ENCODE measurements around the gene CFH.
"Not testable (repeated sequence)": the region's sequence is repeated elsewhere in the genome, so short reads cannot be mapped to it uniquely, and the experiment has no call there.

Gene CFH

GRCh38 chr1:196667131-196667530, 15.3 kb downstream of the CFH start:
- no peak for DNase-seq (ENCODE audit: low read depth, low spot score)

GRCh38 chr1:196669051-196669450, 17.2 kb downstream of the CFH start:
- DNase-seq (ENCODE audit: low read depth, low spot score) = no peak

- no peak for DNase-seq (ENCODE audit: low read depth, low spot score)
Observed at GRCh38 chr1:196669693-196670092, 17.9 kb downstream of the CFH start.

- DNase-seq (ENCODE audit: low read depth, low spot score) = no peak
Observed at GRCh38 chr1:196674908-196675307, 23.1 kb downstream of the CFH start.

- no peak for DNase-seq (ENCODE audit: low read depth, low spot score)
Observed at GRCh38 chr1:196677781-196678509, 26.1 kb downstream of the CFH start.

GRCh38 chr1:196678510-196678884, 26.7 kb downstream of the CFH start:
- no peak for DNase-seq (ENCODE audit: low read depth, low spot score)

GRCh38 chr1:196680107-196680506, 28.3 kb downstream of the CFH start:
- DNase-seq (ENCODE audit: low read depth, low spot score) = no peak

- no peak for DNase-seq (ENCODE audit: low read depth, low spot score)
Observed at GRCh38 chr1:196684476-196684875, 32.6 kb downstream of the CFH start.

- DNase-seq (ENCODE audit: low read depth, low spot score) = no peak
Observed at GRCh38 chr1:196685506-196685905, 33.7 kb downstream of the CFH start.

GRCh38 chr1:196689001-196689400, 37.2 kb downstream of the CFH start:
- DNase-seq (ENCODE audit: low read depth, low spot score) = no peak

- no peak for DNase-seq (ENCODE audit: low read depth, low spot score)
Observed at GRCh38 chr1:196690582-196690981, 38.7 kb downstream of the CFH start.

- no peak for DNase-seq (ENCODE audit: low read depth, low spot score)
Observed at GRCh38 chr1:196698993-196699392, 47.1 kb downstream of the CFH start.

GRCh38 chr1:196701144-196701543, 49.3 kb downstream of the CFH start:
- no peak for DNase-seq (ENCODE audit: low read depth, low spot score)

- DNase-seq (ENCODE audit: low read depth, low spot score) = not testable (repeated sequence)
Observed at GRCh38 chr1:196709892-196710291, 58.0 kb downstream of the CFH start.

- no peak for DNase-seq (ENCODE audit: low read depth, low spot score)
Observed at GRCh38 chr1:196717868-196718267, 66.0 kb downstream of the CFH start.

GRCh38 chr1:196723325-196724185, 71.7 kb downstream of the CFH start:
- peak; percentile 59 for DNase-seq (ENCODE audit: low read depth, low spot score)

GRCh38 chr1:196732526-196732925, 80.7 kb downstream of the CFH start:
- DNase-seq (ENCODE audit: low read depth, low spot score) = no peak

GRCh38 chr1:196733091-196733970, 81.5 kb downstream of the CFH start:
- DNase-seq (ENCODE audit: low read depth, low spot score) = no peak

- DNase-seq (ENCODE audit: low read depth, low spot score) = no peak
Observed at GRCh38 chr1:196734006-196734405, 82.2 kb downstream of the CFH start.

GRCh38 chr1:196734460-196734859, 82.6 kb downstream of the CFH start:
- no peak for DNase-seq (ENCODE audit: low read depth, low spot score)

- DNase-seq (ENCODE audit: low read depth, low spot score) = no peak
Observed at GRCh38 chr1:196738730-196739129, 86.9 kb downstream of the CFH start.

- DNase-seq (ENCODE audit: low read depth, low spot score) = not testable (repeated sequence)
Observed at GRCh38 chr1:196743244-196743643, 91.4 kb downstream of the CFH start.

All from iPS DF 19.7 (cell line).